ENCODE measurements around the gene DNAI1.

DNAI1 gene

GRCh38 chr9:34547960-34548611, 89.5 kb downstream of the DNAI1 start:
- DNase-seq: peak; percentile 35

GRCh38 chr9:34549407-34549732, 90.8 kb downstream of the DNAI1 start:
- peak; percentile 7 for DNase-seq

DNA sequence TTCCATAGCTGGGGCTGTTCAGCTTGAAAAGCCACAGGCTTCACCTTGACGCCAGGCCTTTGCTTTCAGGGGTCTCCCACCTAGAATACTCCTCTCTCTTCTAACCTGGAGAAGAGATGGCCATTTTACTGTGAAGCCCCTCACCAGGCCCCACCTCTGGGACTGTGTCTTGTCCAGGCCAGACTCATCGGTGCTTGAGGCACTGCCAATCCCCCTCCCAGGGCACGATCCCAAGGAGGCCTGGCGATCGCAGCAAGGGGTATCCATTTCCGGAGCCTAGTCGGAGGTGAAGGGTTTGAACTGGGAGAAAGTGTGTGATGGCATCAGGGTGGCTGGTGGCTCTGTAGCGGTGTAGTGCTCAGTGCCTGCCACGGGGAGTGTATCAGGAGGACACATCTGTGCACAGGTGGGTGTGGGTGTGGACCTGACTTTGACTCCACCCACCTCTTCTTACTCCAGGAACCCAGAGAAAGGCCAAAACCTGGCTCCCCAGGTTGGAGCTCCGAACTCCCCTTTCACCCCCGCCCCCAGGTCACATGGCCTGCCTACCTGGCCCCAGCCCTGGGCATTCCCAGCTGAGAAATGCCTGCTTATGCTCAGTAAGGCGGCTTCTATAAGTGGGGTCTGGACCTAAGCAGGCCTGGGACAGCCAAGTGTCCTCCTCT, 91.5 kb downstream of the DNAI1 start:
- DNase-seq: peak; percentile 8

- DNase-seq: peak; percentile 7
These were observed 92.2 kb downstream of the DNAI1 start for GRCh38 chr9:34550681-34551270.

DNA sequence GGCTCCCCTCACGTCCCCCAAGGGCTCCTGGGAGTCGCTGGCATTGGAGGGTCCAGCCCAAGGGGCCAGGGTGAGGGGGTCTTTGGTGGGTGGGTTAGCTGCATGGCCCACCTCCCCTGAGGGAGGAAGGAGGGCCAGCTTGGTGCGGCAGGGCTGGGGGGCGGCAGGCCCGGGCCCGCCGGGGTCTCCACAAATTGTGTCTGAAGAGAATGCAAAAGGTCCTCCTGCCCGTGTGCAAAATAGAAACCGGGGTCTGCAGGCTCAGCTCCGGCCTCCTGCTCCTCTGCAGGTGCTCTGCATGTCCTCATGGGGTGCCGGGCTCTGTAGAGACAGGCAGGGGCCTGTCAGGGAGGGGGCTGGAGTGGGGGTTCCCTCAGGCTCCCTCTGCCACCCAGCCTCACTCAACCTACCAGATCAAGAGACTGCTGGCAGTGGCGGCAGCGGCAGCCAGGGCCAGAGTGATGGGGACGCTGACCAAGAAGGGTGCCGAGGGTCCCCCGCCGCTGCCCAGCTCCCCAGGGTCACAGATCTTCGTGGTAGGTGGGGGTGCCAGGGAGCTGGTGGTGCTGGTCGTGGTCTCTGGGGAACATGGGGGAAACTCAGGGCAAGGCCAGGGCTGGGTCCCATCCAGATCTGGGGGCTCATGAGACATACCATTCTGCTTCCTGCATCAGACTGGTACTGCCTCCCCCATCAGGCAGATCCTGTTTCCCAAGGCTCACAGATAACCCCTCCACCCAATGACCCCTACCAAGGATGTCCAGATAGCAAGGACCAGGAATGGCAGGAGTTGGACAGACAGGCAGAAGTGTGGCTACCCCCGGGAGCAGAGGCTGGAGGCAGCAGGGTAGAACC, 93.4 kb downstream of the DNAI1 start:
- peak; percentile 2 for DNase-seq

- DNase-seq: no peak
These were observed 94.0 kb downstream of the DNAI1 start for GRCh38 chr9:34552606-34552981.

DNA sequence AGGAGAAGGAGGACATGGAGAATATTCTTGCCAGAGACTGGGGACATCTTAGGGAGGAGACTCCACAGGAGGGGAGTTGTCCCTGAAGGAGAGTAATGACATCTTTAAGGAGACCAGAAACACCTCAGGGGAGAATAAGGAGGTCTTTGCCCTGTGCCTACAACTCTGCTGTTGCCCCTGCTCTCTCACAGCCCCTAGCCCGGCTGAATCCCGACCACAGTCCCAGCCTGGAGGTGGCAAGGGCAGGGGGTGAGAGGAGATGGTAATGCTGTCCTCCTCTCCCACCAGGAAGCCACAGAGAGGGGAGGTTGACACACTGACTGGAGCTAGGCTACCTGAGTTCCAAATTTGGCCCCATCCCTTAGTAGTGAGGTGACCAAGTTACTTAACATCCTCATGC, 94.4 kb downstream of the DNAI1 start:
- DNase-seq: no peak

GRCh38 chr9:34553511-34554021, 95.0 kb downstream of the DNAI1 start:
- DNase-seq: no peak

DNA sequence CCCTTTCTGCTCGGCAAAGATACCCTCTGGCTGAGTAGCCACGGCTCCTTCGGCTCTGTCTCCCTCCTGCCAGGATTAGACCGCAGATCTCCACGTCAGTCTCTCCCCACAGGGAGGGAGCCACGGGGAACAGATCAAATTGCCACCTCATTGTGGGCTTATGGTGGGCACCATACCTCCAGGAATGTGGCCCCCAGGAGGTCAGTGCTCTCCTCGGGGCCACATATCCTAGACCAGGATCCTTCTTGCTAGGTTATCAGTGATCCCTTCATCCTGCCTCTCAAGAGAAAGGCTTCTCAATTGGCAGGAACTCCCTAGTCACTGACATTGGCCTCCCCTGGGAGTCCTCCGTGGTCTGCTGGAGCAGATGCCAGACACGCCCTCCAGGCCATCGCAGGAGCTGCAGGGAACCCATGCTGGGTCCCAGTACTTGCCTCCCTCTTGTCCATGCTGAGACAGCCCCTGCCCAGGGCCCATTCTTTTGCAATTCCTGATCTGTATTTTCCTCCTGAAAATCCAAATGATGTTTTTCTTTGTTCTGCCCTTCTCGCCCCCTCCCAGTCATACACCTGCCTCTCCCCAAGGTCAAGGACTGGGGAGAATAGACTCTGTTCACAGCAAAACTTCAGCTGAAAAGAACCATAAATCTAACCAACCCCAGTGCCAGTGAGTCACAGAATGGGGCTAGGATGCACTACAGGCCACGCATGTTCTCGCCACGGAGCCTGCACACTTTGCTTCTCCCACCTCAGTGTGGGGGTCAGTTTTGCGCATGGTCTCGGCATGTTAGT, 95.8 kb downstream of the DNAI1 start:
- DNase-seq: no peak

DNA sequence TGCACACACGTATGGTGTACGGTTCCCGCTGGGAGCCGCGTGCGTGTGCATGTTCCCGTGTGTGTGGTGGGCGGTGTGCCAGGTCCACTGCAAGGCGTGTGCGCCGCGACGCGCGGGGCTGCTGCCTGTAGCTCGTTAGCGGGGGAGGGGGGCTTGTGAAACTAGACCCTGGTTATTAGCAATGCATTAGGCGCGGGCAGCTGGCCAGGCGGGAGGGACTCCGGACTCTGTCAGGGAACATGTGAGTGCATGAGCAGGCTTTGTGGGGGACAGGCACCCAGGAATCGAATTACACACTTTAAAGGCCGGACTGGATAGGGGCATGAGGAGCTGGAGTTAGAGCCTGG, 96.4 kb downstream of the DNAI1 start:
- no peak for DNase-seq

GRCh38 chr9:34555500-34555899, 96.9 kb downstream of the DNAI1 start:
- DNase-seq: no peak

- no peak for DNase-seq
These were observed 97.4 kb downstream of the DNAI1 start for GRCh38 chr9:34555936-34556525.

DNA sequence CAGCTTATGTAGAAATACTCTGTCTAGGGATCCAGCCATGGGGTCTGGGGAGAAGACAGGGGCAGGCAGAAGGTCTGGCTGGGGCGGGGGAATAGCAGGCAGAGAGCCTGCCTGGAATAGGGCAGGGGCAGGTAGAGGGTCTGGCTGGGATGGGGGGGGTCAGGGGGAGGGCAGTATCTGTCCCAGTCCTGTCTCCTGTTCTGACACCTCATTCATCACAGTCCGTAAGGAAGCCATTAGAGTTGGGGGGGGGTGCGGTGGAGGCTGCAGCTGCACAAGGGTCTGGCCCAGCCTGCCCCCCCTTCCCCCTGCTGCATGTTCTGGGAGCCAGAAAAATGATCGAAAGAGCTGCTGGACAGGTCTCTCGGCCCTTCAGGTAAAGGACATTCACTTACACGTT, 98.3 kb downstream of the DNAI1 start:
- DNase-seq: no peak

DNA sequence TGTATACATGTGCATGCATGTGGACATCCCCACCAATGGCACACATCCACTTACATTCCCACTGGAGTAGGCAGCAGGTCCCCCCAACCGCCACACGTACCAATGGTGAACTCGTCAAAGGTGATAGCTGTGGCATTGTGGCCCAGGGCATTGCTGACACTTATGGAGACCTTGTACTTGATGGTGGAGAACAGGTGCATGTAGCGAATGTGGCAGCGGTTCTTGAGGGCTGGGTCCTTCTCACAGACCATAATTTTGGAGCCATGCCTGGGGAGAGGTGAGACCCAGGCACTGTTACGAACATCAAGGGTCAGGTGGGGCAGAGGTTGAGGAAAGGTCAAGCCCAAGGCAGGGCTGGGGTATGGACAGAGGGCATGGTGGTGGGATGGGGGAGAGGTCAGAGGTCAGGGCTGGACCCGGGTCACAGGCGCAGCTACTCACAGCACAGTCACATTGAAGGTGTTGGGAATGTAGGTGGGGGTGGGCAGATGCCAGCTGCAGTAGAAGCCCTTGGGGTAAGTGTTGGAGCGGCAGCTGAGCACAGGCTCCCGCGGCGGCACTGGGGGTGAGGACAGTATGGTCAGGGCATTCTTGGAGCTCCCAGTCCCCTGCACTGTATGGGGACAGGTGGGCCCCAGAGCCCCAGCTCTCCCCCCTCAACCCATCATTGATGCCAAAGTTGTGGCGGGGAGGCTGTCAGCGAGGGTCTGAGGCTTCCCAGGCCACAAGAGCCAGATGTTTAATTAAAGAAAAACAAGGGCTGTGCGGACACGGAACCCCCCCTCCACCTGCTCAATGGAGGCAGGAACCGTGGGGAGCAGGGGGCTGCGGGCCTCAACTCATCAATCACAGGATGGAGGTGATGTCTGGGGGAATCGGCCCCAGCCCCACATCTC, 99.1 kb downstream of the DNAI1 start:
- DNase-seq: no peak

DNA sequence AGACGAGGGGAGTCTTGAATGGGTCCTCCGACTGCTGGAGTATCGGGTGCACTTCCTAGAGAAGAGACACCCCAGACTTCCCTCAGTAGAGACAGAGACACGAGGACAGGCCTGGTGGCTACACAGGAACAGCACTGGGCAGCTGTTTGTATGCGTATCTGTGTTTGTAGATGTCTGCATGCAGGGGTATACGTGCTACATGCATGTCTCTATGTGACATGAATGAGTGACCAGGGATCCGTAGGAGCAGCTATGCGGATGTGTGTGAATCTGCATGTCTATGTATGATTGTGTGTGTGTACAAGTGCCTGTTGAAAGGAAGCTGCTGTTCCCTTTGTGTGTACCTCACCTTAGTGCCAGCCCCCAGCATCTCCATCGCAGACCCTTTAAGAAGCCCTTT, 99.8 kb downstream of the DNAI1 start:
- no peak for DNase-seq

- DNase-seq: no peak
These were observed 100.5 kb downstream of the DNAI1 start for GRCh38 chr9:34558919-34559623.

GRCh38 chr9:34559624-34560455, 101.2 kb downstream of the DNAI1 start:
- DNase-seq: no peak

- no peak for DNase-seq
These were observed 102.1 kb downstream of the DNAI1 start for GRCh38 chr9:34560599-34561214.

- DNase-seq: no peak
These were observed 103.6 kb downstream of the DNAI1 start for GRCh38 chr9:34562135-34562745.

Measured in activated T-cell treated with anti-CD3 and anti-CD28 coated beads, Interleukin-2, amount 50 U/mL, for 1 hour (primary cell).